Measurements from ENCODE around the gene RRP1. TPM values are rescaled to one million over a fixed set of nuclear protein-coding genes. Genes with fewer than 3 reads are reported as not detected.

RRP1 gene
- 19.4 TPM for total RNA-seq

GRCh38 chr21:43789276-43790009, at the start of gene RRP1:
Gene RRP1 (plus strand): TSS chr21:43789577. CDS start chr21:43789630, 53 bp downstream.

GRCh38 chr21:43775795-43776430, 13.5 kb upstream of the RRP1 start, which contains the start of gene CSTB:
Gene CSTB (minus strand): TSS chr21:43776308. CDS start chr21:43776269, 39 bp downstream.

Small RNAs within 50 kb of the gene (small RNA-seq; reads per million reads assigned to genes)
- gene AP001052.1 (ENCODE audit: low replicate concordance), result not detected

Other genes starting within 250 kb of the RRP1 start
- 4.1 TPM for gene HSF2BP, start 130.1 kb upstream of the RRP1 start, total RNA-seq
- gene RRP1B, start 130.0 kb upstream of the RRP1 start, total RNA-seq, result 23.5 TPM
- 39.8 TPM for gene PDXK, start 70.4 kb upstream of the RRP1 start, total RNA-seq
- 7.2 TPM for gene CSTB, start 13.3 kb upstream of the RRP1 start, total RNA-seq
- gene AGPAT3, start 75.6 kb downstream of the RRP1 start, total RNA-seq, result 40.4 TPM
- gene TRAPPC10, start 222.7 kb downstream of the RRP1 start, total RNA-seq, result 29.7 TPM